HS-5 (cell line): ENCODE results near the gene OR52E5.

Source experiments
- DNase-seq: peaks from one replicate; pipeline ENCODE4 v3.0.0-alpha.2; 2012; ENCODE audit warnings: low read depth

OR52E5 gene

DNA sequence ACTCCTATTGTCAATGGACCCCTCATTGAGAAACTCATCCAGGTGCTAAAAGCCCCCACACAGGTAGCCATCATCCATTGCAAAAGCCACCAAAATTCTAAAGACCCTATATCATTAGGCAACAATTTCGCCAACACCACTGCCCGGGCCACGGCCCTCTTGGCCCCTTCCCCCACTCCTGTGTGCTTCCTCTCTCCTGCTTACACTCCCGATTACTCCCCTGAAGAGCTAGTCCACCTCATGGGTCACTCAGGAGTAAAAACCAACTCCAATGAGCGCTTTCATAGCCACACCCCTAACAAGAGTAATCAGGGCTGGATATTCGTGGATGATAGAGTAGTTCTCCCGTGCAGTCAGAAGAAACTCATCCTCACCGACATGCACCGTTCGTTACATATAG is 40.1 kb downstream of the OR52E5 start:
- no peak for DNase-seq

DNA sequence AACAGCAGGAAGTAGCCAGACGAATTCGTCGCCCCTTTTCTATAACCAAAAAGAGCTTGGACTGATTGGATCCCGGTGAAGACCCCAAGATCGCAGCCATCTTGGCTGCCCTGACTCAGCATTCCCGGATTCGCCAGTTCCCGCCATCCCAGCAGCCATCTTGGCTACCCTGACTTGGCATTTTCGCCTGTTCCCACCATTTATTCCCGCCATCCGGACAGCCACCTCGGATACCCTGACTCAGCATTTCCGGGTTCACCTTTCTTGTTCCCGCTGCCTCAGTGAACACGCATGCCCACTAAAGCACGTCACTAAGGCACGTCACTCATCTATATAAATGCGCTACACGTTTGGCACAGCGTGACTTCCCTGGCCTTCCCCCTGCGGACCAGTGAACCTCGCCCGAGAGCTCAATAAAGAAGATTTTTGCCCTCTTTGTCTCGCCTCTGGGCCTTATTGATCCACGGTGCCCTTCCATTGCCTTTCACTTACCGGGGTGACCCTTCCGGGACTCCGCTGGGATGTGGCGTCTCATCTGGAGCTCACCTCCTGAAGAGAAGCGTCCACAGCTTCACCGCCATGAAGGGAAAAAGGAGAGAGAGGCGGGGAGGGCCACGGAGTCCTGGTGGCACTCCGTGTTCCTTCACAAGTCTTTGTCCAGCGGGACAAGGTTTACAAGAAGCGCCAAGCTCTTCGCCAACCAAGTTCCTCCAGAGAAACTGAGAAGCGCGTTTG is 45.0 kb downstream of the OR52E5 start:
- DNase-seq = no peak

DNA sequence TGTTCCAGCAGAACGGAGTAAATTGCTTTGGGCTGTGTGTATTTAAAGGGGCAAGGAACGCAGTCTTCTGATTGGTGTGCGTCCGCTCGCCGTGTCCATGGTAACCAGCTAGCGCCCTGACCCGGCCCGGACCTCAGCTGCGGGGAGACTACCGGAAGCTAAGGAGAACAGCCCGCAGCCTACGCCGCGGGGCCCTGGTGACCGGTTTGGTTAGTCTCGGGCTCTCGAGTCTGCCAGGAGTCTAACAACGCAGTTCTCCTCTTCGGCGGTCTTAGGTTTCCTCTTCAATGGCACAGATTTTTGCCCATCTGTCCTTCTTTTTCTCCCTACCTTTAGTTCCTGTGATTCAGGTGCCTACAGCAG is 45.6 kb downstream of the OR52E5 start:
- no peak for DNase-seq

DNA sequence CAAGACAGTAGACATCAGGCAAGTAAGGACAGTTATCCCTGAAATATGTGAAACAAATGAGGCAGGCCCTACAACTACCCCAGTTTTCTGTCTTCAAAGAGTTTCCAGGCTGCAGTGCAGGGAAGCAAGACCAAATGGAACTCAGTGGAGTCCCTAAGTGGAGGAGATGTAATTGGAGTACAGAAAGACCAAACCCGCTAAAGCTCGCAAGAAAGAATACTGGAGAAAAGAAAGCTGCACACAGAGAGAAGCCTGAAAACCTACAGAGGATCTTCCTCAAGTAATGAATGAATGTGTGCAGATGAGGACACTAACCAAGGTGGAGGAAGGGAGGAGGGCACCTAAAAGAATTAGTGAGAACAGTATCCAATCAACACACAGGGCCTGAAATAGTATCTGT is 47.7 kb downstream of the OR52E5 start:
- DNase-seq = no peak

DNA sequence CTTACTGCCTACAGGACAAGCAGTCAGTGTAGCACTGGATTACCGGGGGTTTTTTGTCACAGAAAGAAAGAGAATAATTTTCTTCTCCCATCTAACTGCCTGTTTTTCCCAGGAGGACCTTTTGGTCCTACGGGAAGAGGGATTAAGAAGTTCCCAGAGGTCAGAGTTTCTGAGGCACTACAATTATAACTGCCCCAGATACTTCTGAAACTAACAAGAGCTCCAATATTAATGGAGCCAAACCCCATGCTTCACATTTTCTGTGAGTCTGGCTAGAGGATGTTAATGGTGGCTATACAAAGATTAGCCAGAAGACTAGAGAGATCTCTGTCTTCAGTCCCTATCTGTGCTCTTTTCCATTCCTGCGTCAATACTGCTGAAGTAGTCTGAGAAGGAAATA is 48.9 kb downstream of the OR52E5 start, which contains the start of gene OR56A3:
Gene OR56A3, plus strand, starts transcription at position 301 of the 400 bp plus-strand sequence. CDS start 5,096 bp downstream, outside the sequence.
- DNase-seq = no peak
